ENCODE measurements around the gene GPR78. TPM values are rescaled to one million over a fixed set of nuclear protein-coding genes. Genes with fewer than 3 reads are reported as not detected.
"Not testable (repeated sequence)": the region's sequence is repeated elsewhere in the genome, so short reads cannot be mapped to it uniquely, and the experiment has no call there.

The GPR78 gene
- total and polyA plus RNA-seq, 4 donors, result not detected

DNA sequence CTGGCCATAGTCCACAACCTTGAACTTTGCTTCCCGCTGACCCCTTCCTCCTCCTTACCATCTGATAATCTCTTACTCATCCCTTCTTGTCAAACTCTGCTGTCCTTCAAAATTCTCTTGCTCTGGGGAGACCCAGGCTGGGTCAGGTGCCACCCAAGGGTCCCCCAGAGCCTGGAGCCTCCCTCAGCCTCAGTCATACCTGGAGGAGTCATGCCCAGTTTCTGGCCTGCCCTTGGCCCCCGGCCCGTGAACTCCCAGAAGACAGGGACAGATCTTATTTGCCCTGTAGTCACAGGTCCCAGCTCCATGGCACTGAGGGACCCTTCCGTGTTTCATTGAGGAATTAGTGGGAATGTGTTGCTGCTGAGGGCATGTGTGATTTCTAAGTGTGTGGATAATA, 4.7 kb upstream of the GPR78 start:
- H3K4me3 ChIP-seq (ENCODE audit: low read depth in 1 of 3, low read length in 3 of 3), result no peak overlapping the region
- no peak overlapping the region for H3K27ac ChIP-seq (ENCODE audit: low read depth in 1 of 2, low read length in 2 of 2)
- H3K27me3 ChIP-seq (ENCODE audit: control insufficient read depth in 4 of 4, insufficient read depth in 4 of 4, low read length in 3 of 4), result peaks cover 0 to 3% (median 0%) of the 10 kb centered on the region in 4 donors
- no peaks in the 10 kb centered on the region for H3K36me3 ChIP-seq (ENCODE audit: control insufficient read depth in 4 of 4, insufficient read depth in 3 of 4, low read depth in 1 of 4, low read length in 3 of 4)
- H3K9ac ChIP-seq (ENCODE audit: low read depth in 1 of 2, low read length in 2 of 2), result no peak overlapping the region
- no peaks in the 10 kb centered on the region for H3K9me3 ChIP-seq (ENCODE audit: control insufficient read depth in 4 of 4, low read length in 3 of 4)
- no peak for DNase-seq (ENCODE audit: low spot score)
- H3K4me1 ChIP-seq (ENCODE audit: control insufficient read depth in 4 of 4, insufficient read depth in 4 of 4, low read length in 3 of 4), result no peaks in the 10 kb centered on the region
- TF ChIP-seq HNF4A (conservative IDR thresholded peaks at IDR 0.05), result no peak
- WGBS, result 67% methylated on average over 4 of the region's 4 CpGs

DNA sequence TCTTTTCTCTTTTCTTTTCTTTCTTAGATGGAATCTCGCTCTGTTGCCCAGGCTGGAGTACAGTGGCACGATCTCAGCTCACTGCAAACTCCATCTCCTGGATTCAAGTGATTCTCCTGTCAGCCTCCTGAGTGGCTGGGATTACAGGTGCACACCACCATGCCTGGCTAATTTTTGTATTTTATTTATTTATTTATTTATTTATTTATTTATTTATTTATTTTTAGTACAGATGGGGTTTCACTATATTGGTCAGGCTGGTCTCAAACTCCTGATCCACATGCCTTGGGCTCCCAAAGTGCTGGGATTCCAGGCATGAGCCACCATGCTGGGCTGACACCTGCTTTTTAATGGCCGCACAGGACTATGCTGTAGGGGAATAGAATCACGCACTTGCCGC, 3.6 kb upstream of the GPR78 start:
- not testable (repeated sequence) for H3K9ac ChIP-seq (ENCODE audit: low read depth in 1 of 2, low read length in 2 of 2); H3K4me1 ChIP-seq (ENCODE audit: control insufficient read depth in 4 of 4, insufficient read depth in 4 of 4, low read length in 3 of 4); H3K27ac ChIP-seq (ENCODE audit: low read depth in 1 of 2, low read length in 2 of 2); H3K4me3 ChIP-seq (ENCODE audit: low read depth in 1 of 3, low read length in 3 of 3); H3K36me3 ChIP-seq (ENCODE audit: control insufficient read depth in 4 of 4, insufficient read depth in 3 of 4, low read depth in 1 of 4, low read length in 3 of 4); H3K27me3 ChIP-seq (ENCODE audit: control insufficient read depth in 4 of 4, insufficient read depth in 4 of 4, low read length in 3 of 4); DNase-seq (ENCODE audit: low spot score); H3K9me3 ChIP-seq (ENCODE audit: control insufficient read depth in 4 of 4, low read length in 3 of 4)
- 87% methylated on average over 5 of the region's 5 CpGs for WGBS

DNA sequence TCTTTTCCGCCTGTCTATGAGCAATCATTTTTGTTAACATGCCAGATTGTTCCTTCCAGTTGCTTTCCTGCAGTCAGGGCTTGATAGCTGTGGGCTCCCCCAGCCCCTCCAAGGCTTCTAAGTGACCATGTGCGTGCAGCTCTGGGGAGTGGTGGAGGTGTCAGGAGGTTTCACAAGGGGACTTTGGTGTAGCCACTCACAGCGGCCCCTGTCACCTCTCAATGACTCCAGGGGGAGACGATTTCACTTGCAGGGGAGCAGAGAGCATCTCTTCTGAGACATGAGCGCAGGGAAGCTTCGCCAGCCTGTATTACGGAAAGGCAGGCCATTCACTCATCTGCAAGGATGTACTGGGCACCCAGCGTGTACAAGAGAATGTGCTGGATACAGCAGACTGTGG, 3.1 kb upstream of the GPR78 start:
- Histone ChIP-seq H3K36me3 (ENCODE audit: control insufficient read depth in 4 of 4, insufficient read depth in 3 of 4, low read depth in 1 of 4, low read length in 3 of 4) (no peaks in the 10 kb centered on the region), H3K27ac (ENCODE audit: low read depth in 1 of 2, low read length in 2 of 2) (no peak overlapping the region), H3K27me3 (ENCODE audit: control insufficient read depth in 4 of 4, insufficient read depth in 4 of 4, low read length in 3 of 4) (peaks cover 0 to 3% (median 0%) of the 10 kb centered on the region in 4 donors), H3K4me3 (ENCODE audit: low read depth in 1 of 3, low read length in 3 of 3) (no peak overlapping the region), H3K9ac (ENCODE audit: low read depth in 1 of 2, low read length in 2 of 2) (no peak overlapping the region), H3K9me3 (ENCODE audit: control insufficient read depth in 4 of 4, low read length in 3 of 4) (no peaks in the 10 kb centered on the region), H3K4me1 (ENCODE audit: control insufficient read depth in 4 of 4, insufficient read depth in 4 of 4, low read length in 3 of 4) (no peaks in the 10 kb centered on the region)
- DNase-seq (ENCODE audit: low spot score), result no peak
- WGBS, result 54% methylated on average over 8 of the region's 8 CpGs
- no peak for TF ChIP-seq RXRA (IDR thresholded peaks at IDR 0.05)
- no peak for TF ChIP-seq EGR1 (IDR thresholded peaks at IDR 0.05; ENCODE audit: low read depth in 2 of 2)
- no peak for TF ChIP-seq NR2F2 (IDR thresholded peaks at IDR 0.05)
- TF ChIP-seq RAD21 (IDR thresholded peaks at IDR 0.05), result no peak
- TF ChIP-seq JUND (IDR thresholded peaks at IDR 0.05), result no peak
- TF ChIP-seq, protein P1, sequence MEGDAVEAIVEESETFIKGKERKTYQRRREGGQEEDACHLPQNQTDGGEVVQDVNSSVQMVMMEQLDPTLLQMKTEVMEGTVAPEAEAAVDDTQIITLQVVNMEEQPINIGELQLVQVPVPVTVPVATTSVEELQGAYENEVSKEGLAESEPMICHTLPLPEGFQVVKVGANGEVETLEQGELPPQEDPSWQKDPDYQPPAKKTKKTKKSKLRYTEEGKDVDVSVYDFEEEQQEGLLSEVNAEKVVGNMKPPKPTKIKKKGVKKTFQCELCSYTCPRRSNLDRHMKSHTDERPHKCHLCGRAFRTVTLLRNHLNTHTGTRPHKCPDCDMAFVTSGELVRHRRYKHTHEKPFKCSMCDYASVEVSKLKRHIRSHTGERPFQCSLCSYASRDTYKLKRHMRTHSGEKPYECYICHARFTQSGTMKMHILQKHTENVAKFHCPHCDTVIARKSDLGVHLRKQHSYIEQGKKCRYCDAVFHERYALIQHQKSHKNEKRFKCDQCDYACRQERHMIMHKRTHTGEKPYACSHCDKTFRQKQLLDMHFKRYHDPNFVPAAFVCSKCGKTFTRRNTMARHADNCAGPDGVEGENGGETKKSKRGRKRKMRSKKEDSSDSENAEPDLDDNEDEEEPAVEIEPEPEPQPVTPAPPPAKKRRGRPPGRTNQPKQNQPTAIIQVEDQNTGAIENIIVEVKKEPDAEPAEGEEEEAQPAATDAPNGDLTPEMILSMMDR (IDR thresholded peaks at IDR 0.05; ENCODE audit: low read depth, low read length, missing input control), result no peak
- TF ChIP-seq, protein P2, sequence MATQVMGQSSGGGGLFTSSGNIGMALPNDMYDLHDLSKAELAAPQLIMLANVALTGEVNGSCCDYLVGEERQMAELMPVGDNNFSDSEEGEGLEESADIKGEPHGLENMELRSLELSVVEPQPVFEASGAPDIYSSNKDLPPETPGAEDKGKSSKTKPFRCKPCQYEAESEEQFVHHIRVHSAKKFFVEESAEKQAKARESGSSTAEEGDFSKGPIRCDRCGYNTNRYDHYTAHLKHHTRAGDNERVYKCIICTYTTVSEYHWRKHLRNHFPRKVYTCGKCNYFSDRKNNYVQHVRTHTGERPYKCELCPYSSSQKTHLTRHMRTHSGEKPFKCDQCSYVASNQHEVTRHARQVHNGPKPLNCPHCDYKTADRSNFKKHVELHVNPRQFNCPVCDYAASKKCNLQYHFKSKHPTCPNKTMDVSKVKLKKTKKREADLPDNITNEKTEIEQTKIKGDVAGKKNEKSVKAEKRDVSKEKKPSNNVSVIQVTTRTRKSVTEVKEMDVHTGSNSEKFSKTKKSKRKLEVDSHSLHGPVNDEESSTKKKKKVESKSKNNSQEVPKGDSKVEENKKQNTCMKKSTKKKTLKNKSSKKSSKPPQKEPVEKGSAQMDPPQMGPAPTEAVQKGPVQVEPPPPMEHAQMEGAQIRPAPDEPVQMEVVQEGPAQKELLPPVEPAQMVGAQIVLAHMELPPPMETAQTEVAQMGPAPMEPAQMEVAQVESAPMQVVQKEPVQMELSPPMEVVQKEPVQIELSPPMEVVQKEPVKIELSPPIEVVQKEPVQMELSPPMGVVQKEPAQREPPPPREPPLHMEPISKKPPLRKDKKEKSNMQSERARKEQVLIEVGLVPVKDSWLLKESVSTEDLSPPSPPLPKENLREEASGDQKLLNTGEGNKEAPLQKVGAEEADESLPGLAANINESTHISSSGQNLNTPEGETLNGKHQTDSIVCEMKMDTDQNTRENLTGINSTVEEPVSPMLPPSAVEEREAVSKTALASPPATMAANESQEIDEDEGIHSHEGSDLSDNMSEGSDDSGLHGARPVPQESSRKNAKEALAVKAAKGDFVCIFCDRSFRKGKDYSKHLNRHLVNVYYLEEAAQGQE (IDR thresholded peaks at IDR 0.05), result no peak
- TF ChIP-seq, protein P3, sequence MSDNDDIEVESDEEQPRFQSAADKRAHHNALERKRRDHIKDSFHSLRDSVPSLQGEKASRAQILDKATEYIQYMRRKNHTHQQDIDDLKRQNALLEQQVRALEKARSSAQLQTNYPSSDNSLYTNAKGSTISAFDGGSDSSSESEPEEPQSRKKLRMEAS (IDR thresholded peaks at IDR 0.05), result no peak
